GM13977 (cell line): ENCODE data around the gene TRAM2.

Experiments
- DNase-seq: peaks from one replicate; pipeline ENCODE4 v3.0.0; 2012; ENCODE audit warnings: low spot score
- CTCF ChIP-seq: IDR thresholded peaks from 2 replicates; pipeline ENCODE4 v1.5.1; 2012; ENCODE audit warnings: mild to moderate bottlenecking, control low read depth; ENCODE audit not compliant: insufficient read depth; ENCODE audit errors: extremely low read depth, missing control alignments
- in situ Hi-C: fragments of 300-500 bp; cut with MboI; formaldehyde crosslinking; loops from one replicate; pipeline ENCODE4 v1.12.0; 2022; ENCODE audit warnings: low sequenced_read_pairs, low pct_unique_long_range_greater_than_20kb, mixed read lengths, inconsistent platforms; ENCODE audit not compliant: unreplicated experiment

Gene TRAM2

GRCh38 chr6:52554684-52555280 is 22.1 kb downstream of the TRAM2 start:
- no peak for DNase-seq
- TF ChIP-seq CTCF = no peak
- in situ Hi-C loops = no loop called here

GRCh38 chr6:52553719-52554118 is 23.1 kb downstream of the TRAM2 start:
- TF ChIP-seq CTCF = no peak
- DNase-seq = no peak
- in situ Hi-C loops = no loop called here

- no peak for DNase-seq
- in situ Hi-C loops = no loop called here
Observed at GRCh38 chr6:52553158-52553557, 23.7 kb downstream of the TRAM2 start.

GRCh38 chr6:52552278-52552643 is 24.6 kb downstream of the TRAM2 start:
- TF ChIP-seq CTCF = no peak
- DNase-seq = peak; percentile 37
- in situ Hi-C loops = no loop called here

More at GRCh38 chr6:52553158-52553557, 23.7 kb downstream of the TRAM2 start:
- no peak for TF ChIP-seq CTCF

- no peak for DNase-seq
- no peak for TF ChIP-seq CTCF
- in situ Hi-C loops = no loop called here
Observed at GRCh38 chr6:52551483-52552277, 25.2 kb downstream of the TRAM2 start.

GRCh38 chr6:52550870-52551269 is 26.0 kb downstream of the TRAM2 start:
- no peak for DNase-seq
- in situ Hi-C loops = no loop called here

More at GRCh38 chr6:52550870-52551269, 26.0 kb downstream of the TRAM2 start:
- no peak for TF ChIP-seq CTCF
